ENCODE data around the gene HERC4.

The HERC4 gene

GRCh38 chr10:67875340-67876238, 199.5 kb downstream of the HERC4 start:
- Histone ChIP-seq H3K36me3 (ENCODE audit: control insufficient read depth in 1 of 2, insufficient read depth in 2 of 2, low read length in 2 of 2) (no peaks in the 10 kb centered on the region), H3K27me3 (ENCODE audit: control insufficient read depth in 1 of 2, insufficient read depth in 2 of 2, low read length in 2 of 2) (no peaks in the 10 kb centered on the region), H3K4me3 (ENCODE audit: low read depth in 1 of 2, low read length in 2 of 2) (no peak overlapping the region), H3K9ac (ENCODE audit: low read depth in 1 of 2, low read length in 2 of 2) (no peak overlapping the region), H3K27ac (ENCODE audit: low read depth, low read length) (no peak overlapping the region), H3K4me1 (ENCODE audit: control insufficient read depth in 1 of 2, insufficient read depth in 2 of 2, low read length in 2 of 2) (no peaks in the 10 kb centered on the region), H3K9me3 (ENCODE audit: control insufficient read depth in 1 of 2, low read length in 2 of 2) (no peaks in the 10 kb centered on the region)

Measured in duodenal mucosa (tissue), 2 donors.